HG03159 (cell line): ENCODE measurements around the gene SELENOF.
"Not testable (repeated sequence)": the region's sequence is repeated elsewhere in the genome, so short reads cannot be mapped to it uniquely, and the experiment has no call there.

Source experiments
- ATAC-seq: cut with Tn5 transposase; IDR thresholded peaks from one replicate; pipeline ENCODE4 v1.9.1; 2021; ENCODE audit warnings: mild to moderate bottlenecking, moderate library complexity; ENCODE audit not compliant: unreplicated experiment

The SELENOF gene

DNA sequence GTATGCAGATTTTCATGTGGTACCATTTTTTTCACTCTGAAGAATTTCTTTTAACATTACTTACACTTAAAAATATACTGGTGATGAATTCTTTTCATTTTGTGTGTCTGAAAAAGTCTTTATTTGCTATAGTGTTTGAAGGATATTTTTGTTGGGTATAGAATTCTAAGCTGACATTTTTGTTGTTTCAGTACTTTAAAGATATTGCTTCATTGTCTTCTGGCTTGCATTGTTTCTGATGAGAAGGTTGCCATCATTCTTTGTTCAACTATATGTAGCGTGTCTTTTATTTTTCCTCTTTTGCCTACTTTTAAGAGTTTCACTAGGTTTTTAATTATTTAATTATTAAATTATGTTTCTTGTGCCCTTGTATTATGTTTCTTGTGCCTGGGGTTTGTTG, 8.5 kb upstream of the SELENOF start:
- ATAC-seq: no peak

DNA sequence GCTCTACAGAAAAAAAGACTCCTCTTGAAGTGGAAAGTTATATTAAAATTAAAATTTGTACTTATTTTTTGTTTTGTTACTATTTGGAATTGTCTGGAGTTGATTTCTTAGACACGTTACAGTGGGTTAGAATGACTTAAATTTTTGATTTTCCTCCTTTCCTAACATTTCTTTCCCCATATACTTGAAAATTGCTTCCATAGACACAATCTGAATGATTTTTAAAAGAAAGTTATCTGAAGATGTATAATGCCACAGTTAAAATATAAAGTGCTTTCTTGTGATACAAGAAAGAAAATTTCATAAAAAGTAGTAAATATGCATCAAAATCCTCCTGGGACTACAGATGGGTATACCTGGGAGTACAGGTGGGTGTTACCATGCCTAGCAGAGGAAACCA, 2.8 kb upstream of the SELENOF start:
- ATAC-seq: no peak

- no peak for ATAC-seq
Measured at GRCh38 chr1:86915737-86916235, 1.9 kb upstream of the SELENOF start.

GRCh38 chr1:86914998-86915736, 1.2 kb upstream of the SELENOF start:
- peak; percentile 17 for ATAC-seq

DNA sequence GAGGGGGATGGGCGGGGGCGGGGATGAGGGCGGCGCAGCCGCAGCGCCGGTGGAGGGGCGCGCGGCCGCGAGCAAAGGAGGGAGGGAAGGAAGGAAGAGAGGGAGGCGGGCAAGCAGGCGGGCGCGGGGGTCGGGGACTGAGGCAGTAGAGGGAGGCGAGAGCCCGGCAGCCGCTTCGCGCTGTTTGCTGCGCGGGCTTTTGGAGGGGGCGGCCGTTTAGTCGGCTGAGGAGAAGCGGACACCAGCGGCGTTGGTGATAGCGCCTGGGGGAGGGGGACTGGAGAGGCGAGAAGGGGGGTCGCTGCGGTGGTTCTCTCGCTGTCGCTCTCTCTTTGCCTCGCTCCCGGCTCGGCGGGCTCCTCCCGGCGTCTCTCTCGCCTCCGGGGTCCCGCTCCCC, 673 bp upstream of the SELENOF start, which contains the start of gene HS2ST1:
TSS of gene HS2ST1 (plus strand) at position 35 of the 397 bp plus-strand sequence.
- ATAC-seq: no peak

GRCh38 chr1:86913399-86913895, 479 bp downstream of the SELENOF start:
- ATAC-seq: no peak

DNA sequence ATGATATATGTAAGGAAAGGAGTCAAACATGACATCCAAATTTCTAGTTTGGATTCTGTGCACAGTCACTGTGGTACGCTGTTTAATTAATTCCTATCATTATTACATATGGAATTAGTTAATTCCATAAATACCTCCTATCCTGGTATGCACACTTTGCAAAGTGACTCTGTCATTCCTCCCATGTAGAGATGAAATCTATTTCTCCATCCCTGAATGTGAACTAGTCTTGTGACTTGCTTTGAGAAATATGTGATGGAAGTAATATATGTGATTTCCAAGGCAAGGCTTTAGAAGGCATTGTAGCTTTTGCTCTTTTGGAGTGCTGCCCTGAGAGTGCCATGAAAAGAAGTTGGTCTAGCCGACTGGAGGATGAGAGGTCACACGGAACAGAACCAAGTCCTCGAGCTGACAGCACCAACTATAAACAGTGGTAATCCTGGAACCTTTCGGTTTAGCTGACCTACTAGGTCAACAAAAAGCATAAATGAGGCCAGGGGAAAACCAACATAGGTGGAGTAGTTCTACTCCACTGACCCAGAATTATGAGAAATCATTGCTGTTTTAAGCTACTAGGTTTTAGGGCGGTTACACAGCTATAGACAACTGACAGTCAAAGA, 1.5 kb downstream of the SELENOF start:
- no peak for ATAC-seq

GRCh38 chr1:86906419-86906818, 7.5 kb downstream of the SELENOF start:
- no peak for ATAC-seq

DNA sequence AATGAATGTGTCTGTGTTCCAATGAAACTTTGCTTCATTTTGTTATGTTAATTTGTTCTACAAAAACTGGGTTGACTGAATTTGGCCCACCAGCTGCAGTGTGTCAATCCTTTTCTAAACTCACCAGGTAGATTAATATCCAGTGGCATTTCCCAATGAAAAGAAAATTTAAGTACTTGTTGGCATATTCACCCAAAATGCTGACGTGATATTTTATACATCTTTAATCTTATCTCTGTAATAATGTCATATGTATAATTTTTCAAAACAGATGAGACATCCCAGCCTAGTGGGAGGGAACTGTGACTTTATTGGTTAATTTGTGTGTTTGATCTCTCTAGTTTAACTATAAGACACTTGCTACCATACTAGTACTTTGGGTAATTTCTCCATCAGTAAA, 8.1 kb downstream of the SELENOF start:
- no peak for ATAC-seq

DNA sequence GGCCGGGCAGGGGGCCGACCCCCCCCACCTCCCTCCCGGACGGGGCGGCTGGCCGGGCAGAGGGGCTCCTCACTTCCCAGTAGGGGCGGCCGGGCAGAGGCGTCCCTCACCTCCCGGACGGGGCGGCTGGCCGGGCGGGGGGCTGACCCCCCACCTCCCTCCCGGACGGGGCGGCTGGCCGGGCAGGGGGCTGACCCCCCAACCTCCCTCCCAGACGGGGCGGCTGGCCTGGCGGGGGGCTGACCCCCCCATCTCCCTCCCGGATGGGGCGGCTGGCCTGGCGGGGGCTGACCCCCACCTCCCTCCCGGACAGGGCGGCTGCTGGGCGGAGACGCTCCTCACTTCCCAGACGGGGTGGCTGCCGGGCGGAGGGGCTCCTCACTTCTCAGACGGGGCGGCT, 14.5 kb downstream of the SELENOF start:
- ATAC-seq: not testable (repeated sequence)

DNA sequence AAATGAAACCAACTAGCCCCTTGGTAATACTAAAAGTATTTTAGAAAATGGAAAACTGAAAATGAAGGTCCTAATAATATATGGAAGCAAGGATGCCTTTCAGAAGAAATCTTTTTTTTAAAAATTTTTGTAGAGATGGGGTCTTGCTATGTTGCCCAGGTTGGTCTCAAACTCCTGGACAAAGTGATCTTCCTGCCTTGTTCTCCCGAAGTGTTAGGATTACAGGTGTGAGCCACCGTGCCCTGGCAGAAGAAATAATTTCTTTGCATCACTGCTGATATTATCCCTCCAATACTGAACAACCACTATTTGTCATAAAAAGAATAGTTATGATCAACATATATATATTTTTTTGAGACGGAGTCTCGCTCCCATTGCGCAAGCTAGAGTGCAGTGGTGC, 25.6 kb downstream of the SELENOF start:
- no peak for ATAC-seq

GRCh38 chr1:86887479-86888162, 26.3 kb downstream of the SELENOF start:
- ATAC-seq: peak; percentile 93

GRCh38 chr1:86875722-86876121, 38.2 kb downstream of the SELENOF start:
- no peak for ATAC-seq

DNA sequence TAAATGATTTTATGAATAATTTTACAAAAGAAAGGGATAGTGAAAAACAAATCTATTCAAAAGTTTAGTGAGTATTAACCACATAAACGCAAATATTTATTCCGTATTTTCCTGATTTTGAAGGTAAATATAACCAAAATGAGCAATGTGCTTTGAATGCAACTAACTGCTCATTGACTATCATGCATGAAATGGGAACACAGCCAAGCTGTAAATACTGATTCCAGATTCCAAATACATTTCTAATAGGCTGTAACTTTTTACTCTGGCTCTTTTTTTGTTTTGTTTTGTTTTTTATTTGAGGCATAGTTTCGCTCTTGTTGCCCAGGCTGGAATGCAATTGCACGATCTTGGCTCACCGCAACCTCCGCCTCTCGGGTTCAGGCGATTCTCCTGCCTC, 41.8 kb downstream of the SELENOF start:
- no peak for ATAC-seq

GRCh38 chr1:86871001-86871400, 42.9 kb downstream of the SELENOF start:
- no peak for ATAC-seq

- ATAC-seq: no peak
Measured at GRCh38 chr1:86868477-86868876, 45.4 kb downstream of the SELENOF start.

DNA sequence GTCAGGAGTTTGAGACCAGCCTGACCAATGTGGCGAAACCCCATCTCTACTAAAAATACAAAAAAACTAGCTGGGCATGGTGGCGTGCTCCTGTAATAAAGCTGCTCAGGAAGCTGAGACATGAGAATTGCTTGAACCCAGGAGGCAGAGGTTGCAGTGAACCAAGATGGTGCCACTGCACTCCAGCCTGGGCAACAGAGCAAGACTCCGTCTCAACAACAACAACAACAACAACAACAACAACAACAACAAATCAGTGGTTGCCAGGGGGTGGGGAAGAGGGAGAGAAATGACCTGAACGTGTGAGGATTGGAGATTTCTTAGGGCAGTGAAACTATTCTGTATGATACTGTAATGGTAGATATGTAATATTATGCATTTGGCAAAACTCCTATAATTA, 46.6 kb downstream of the SELENOF start:
- not testable (repeated sequence) for ATAC-seq

DNA sequence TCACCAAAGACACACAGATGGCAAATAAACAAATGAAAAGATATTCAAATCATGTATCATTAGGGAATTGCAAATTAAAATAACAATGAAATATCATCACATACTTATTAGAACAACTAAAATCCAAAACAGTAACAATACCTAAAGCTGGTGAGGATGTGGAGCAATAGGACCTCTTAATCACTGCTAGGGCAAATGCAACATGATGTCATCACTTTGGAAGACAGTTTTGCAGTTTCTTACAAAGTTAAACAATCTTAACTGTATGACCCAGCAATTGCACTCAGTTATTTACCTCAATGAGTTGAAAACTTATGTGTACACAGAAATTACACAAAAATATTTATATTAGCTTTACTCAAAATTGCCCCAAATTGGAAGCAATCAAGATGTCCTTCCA, 47.3 kb downstream of the SELENOF start:
- peak; percentile 19 for ATAC-seq

GRCh38 chr1:86865973-86866637, 47.8 kb downstream of the SELENOF start:
- ATAC-seq: peak; percentile 61

- no peak for ATAC-seq
Measured at GRCh38 chr1:86862920-86863319, 51.0 kb downstream of the SELENOF start.

DNA sequence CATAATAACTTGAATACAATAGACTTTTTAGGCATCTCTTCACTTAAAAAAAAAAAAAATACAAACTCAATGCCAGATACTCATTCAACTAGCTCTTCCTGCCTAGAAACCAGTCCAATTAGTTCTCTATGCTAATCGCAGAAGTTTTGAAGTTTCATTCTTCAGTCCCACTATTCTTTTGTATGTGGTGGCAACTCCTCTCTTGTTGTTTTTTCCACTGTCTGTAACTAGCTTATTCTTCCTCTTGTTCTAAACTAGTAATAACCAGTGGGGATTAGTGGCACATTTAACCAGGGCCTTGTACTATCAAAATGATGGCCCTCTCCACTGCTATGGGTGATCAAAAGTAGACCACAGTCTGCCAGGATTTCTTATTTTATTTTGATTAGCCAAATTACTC, 52.5 kb downstream of the SELENOF start:
- no peak for ATAC-seq
